ENCODE measurements around the gene RAB14.

DNA sequence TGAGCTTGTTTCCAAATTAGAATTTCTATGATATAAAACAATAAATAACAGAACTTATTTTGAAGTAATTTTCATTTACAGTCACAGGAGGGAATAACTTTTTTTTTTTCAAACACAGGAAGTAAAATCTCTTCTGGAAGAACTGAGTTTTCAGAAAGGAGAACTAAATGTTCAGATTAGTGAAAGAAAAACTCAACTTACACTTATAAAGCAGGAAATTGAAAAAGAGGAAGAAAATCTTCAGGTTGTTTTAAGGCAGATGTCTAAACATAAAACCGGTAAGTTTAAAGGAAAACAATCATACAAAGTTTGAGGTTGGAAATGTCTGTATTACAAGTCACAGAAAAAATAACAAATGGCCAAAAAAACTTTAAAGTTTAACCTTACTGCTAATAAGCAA, 41.6 kb downstream of the RAB14 start:
- TF ChIP-seq CTCF (tag by site-specific recombination; IDR thresholded peaks at IDR 0.05) (no peak), REPIN1 (tag by site-specific recombination; IDR thresholded peaks at IDR 0.05; ENCODE audit: low read depth) (no peak)

Data from HEK293 (cell line).